HEK293 (cell line): ENCODE data around the gene EYA3.

Experiments used
- CTCF ChIA-PET: fragments of 350-600 bp; formaldehyde crosslinking; extraction: SDS; loops from one replicate; lab custom pipeline; 2021; ENCODE audit warnings: antibody characterized with exemption; lab: Yijun Ruan, JAX
- POLR2A ChIA-PET: fragments of 300-600 bp; formaldehyde crosslinking; extraction: SDS; loops from one replicate; lab custom pipeline; 2020; ENCODE audit warnings: antibody characterized with exemption, inconsistent platforms; lab: Yijun Ruan, JAX
- H3K27ac ChIP-seq: fragments of 200-500 bp; sonication (Bioruptor generic); 2 replicates; pipeline ENCODE4 v1.5.1; 2014; ENCODE audit warnings: low read depth, low read length, control low read depth, inconsistent platforms; ENCODE audit errors: extremely low read depth
- H3K36me3 ChIP-seq, 2 experiments: fragments of 200-500 bp in 1 of 2; sonication (Bioruptor generic) in 1 of 2; 1 replicate in 1 of 2; 2 replicates in 1 of 2; pipeline ENCODE4 v1.5.1; 2014 to 2017; ENCODE audit warnings: inconsistent platforms in 2 of 2, low read length in 2 of 2; ENCODE audit not compliant: control insufficient read depth in 2 of 2, insufficient read depth in 1 of 2
- H3K4me1 ChIP-seq: fragments of 200-500 bp; sonication (Bioruptor generic); 2 replicates; pipeline ENCODE4 v1.5.1; 2014; ENCODE audit warnings: mild to moderate bottlenecking, low read length, inconsistent platforms; ENCODE audit not compliant: control insufficient read depth, insufficient read depth
- H3K4me3 ChIP-seq: 2 replicates; pipeline ENCODE4 v1.5.1; 2011; ENCODE audit warnings: low read depth, mild to moderate bottlenecking, control low read depth, low read length, moderate library complexity
- H3K9me3 ChIP-seq: fragments of 200-500 bp; sonication (Bioruptor generic); 2 replicates; pipeline ENCODE4 v1.5.1; 2014; ENCODE audit warnings: low read depth, low read length, inconsistent platforms; ENCODE audit not compliant: control insufficient read depth, insufficient read depth
- OSR2 ChIP-seq: fragments of 450-650 bp; formaldehyde crosslinking; IDR thresholded peaks from 2 replicates; pipeline ENCODE4 v1.5.1; 2016; ENCODE audit warnings: missing biosample characterization, missing genetic modification characterization
- PATZ1 ChIP-seq: fragments of 450-650 bp; formaldehyde crosslinking; IDR thresholded peaks from 2 replicates; pipeline ENCODE4 v1.5.1; 2016; ENCODE audit warnings: missing biosample characterization, missing genetic modification characterization
- SP7 ChIP-seq: fragments of 450-650 bp; formaldehyde crosslinking; IDR thresholded peaks from 2 replicates; pipeline ENCODE4 v1.5.1; 2016; ENCODE audit warnings: missing biosample characterization, missing genetic modification characterization
- TRIM28 ChIP-seq: IDR thresholded peaks from 2 replicates; pipeline ENCODE4 v1.6.1; 2011; ENCODE audit warnings: low read length, control low read depth, borderline replicate concordance
- TSHZ1 ChIP-seq: fragments of 450-650 bp; formaldehyde crosslinking; IDR thresholded peaks from 2 replicates; pipeline ENCODE4 v1.5.1; 2016; ENCODE audit warnings: missing biosample characterization, missing genetic modification characterization, borderline replicate concordance
- ZBTB49 ChIP-seq: fragments of 450-650 bp; formaldehyde crosslinking; IDR thresholded peaks from 2 replicates; pipeline ENCODE4 v1.5.1; 2016; ENCODE audit warnings: missing biosample characterization, missing genetic modification characterization, low read depth
- ZEB2 ChIP-seq: fragments of 450-650 bp; formaldehyde crosslinking; IDR thresholded peaks from 2 replicates; pipeline ENCODE4 v1.5.1; 2016; ENCODE audit warnings: missing biosample characterization, missing genetic modification characterization
- ZNF133 ChIP-seq: fragments of 450-650 bp; formaldehyde crosslinking; IDR thresholded peaks from 2 replicates; pipeline ENCODE4 v1.5.1; 2016; ENCODE audit warnings: missing biosample characterization, missing genetic modification characterization
- ZNF155 ChIP-seq: fragments of 450-650 bp; formaldehyde crosslinking; IDR thresholded peaks from 2 replicates; pipeline ENCODE4 v1.5.1; 2016; ENCODE audit warnings: missing biosample characterization, missing genetic modification characterization
- ZNF398 ChIP-seq: fragments of 450-650 bp; formaldehyde crosslinking; IDR thresholded peaks from 2 replicates; pipeline ENCODE4 v1.5.1; 2017; ENCODE audit warnings: missing biosample characterization, missing genetic modification characterization
- ZNF510 ChIP-seq: fragments of 450-650 bp; formaldehyde crosslinking; IDR thresholded peaks from 2 replicates; pipeline ENCODE4 v1.5.1; 2018; ENCODE audit warnings: mild to moderate bottlenecking, missing genetic modification characterization, missing biosample characterization; ENCODE audit not compliant: insufficient replicate concordance
- ZNF549 ChIP-seq: fragments of 450-650 bp; IDR thresholded peaks from 2 replicates; pipeline ENCODE4 v1.5.1; 2018; ENCODE audit warnings: missing biosample characterization, missing genetic modification characterization, mild to moderate bottlenecking, inconsistent platforms, moderate library complexity
- ZNF560 ChIP-seq: fragments of 450-650 bp; formaldehyde crosslinking; IDR thresholded peaks from 2 replicates; pipeline ENCODE4 v1.5.1; 2017; ENCODE audit warnings: missing biosample characterization, missing genetic modification characterization, borderline replicate concordance
- ZNF585B ChIP-seq: fragments of 450-650 bp; formaldehyde crosslinking; IDR thresholded peaks from 2 replicates; pipeline ENCODE4 v1.5.1; 2016; ENCODE audit warnings: missing biosample characterization, missing genetic modification characterization
- ZNF596 ChIP-seq: fragments of 450-650 bp; IDR thresholded peaks from 2 replicates; pipeline ENCODE4 v1.5.0; 2018; ENCODE audit warnings: missing biosample characterization, mild to moderate bottlenecking, missing genetic modification characterization, moderate library complexity
- ZNF600 ChIP-seq: fragments of 450-650 bp; formaldehyde crosslinking; IDR thresholded peaks from 2 replicates; pipeline ENCODE4 v1.5.1; 2016; ENCODE audit warnings: missing biosample characterization, missing genetic modification characterization
- ZNF677 ChIP-seq: fragments of 450-650 bp; IDR thresholded peaks from 2 replicates; pipeline ENCODE4 v1.5.0; 2018; ENCODE audit warnings: missing biosample characterization, mild to moderate bottlenecking, missing genetic modification characterization, moderate library complexity
- ZNF837 ChIP-seq: fragments of 450-650 bp; formaldehyde crosslinking; IDR thresholded peaks from 2 replicates; pipeline ENCODE4 v1.5.1; 2016; ENCODE audit warnings: missing biosample characterization, missing genetic modification characterization
- ZSCAN30 ChIP-seq: fragments of 450-650 bp; IDR thresholded peaks from 2 replicates; pipeline ENCODE4 v1.5.1; 2018; ENCODE audit warnings: missing biosample characterization, mild to moderate bottlenecking, missing genetic modification characterization, moderate library complexity

EYA3 gene

GRCh38 chr1:28126212-28126611 is 37.8 kb upstream of the EYA3 start:
- POLR2A ChIA-PET = interaction anchor here (0.6 kb wide), 1 partner anchor 39 kb away, joined by 4 read pairs; no protein-coding TSS in a partner anchor
- CTCF ChIA-PET = interaction anchor here (0.6 kb wide), 1 partner anchor 24 kb away, joined by 3 read pairs; no protein-coding TSS in a partner anchor
- TF ChIP-seq ZNF398 (tag by site-specific recombination) (no peak), ZNF549 (tag by site-specific recombination) (no peak), ZBTB49 (tag by site-specific recombination) (no peak), ZSCAN30 (tag by site-specific recombination) (no peak), ZNF560 (no peak), TSHZ1 (tag by site-specific recombination) (no peak), OSR2 (tag by site-specific recombination) (no peak), SP7 (tag by site-specific recombination) (no peak), TRIM28 (no peak), ZNF600 (tag by site-specific recombination) (no peak), ZNF837 (tag by site-specific recombination) (no peak), ZNF585B (no peak), ZNF677 (no peak), ZNF155 (no peak), ZEB2 (tag by site-specific recombination) (no peak), ZNF596 (tag by site-specific recombination) (no peak), ZNF510 (no peak), ZNF133 (no peak), PATZ1 (tag by site-specific recombination) (no peak)
- Histone ChIP-seq H3K4me1 (no peaks in the 10 kb centered on the region), H3K36me3 (no peaks in the 10 kb centered on the region), H3K9me3 (no peaks in the 10 kb centered on the region), H3K4me3 (no peak overlapping the region), H3K27ac (no peak overlapping the region)
